OCI-LY7 (cell line): ENCODE data around the gene NPIPB8.
"Not testable (repeated sequence)": the region's sequence is repeated elsewhere in the genome, so short reads cannot be mapped to it uniquely, and the experiment has no call there.

Source experiments
- EZH2phosphoT487 ChIP-seq: fragments of 200-600 bp; sonication (generic); IDR thresholded peaks from 2 replicates; pipeline ENCODE4 v1.6.1; 2018; ENCODE audit warnings: low read depth, borderline replicate concordance, mild to moderate bottlenecking, mixed run types, antibody characterized with exemption, low read length, moderate library complexity, mixed read lengths
- TF ChIP-seq, protein P1 (sequence below): fragments of 200-600 bp; sonication (generic); conservative IDR thresholded peaks from 2 replicates; pipeline ENCODE4 v1.5.1; 2014; ENCODE audit warnings: mild to moderate bottlenecking, antibody characterized with exemption, low read length, moderate library complexity, mixed read lengths

DNA sequence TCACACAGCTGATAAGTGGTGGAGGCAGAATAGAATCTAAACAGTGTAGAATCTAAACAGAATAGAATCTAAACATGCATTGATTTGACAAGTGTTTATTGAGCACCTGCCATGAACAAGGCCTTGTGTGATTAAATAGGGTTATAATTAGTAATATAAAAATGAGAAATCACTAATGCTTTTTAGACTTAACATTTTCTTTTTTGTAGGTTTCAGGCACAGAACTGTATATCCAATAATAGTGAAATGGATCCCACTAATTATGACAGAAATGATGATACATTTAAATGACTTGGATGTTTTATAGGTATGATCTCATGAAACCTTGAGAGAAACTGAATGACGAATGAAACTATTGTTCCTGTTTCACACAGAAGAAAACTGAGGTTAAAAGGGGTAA lies at the start of gene NPIPB8:
- TF ChIP-seq, protein P1, sequence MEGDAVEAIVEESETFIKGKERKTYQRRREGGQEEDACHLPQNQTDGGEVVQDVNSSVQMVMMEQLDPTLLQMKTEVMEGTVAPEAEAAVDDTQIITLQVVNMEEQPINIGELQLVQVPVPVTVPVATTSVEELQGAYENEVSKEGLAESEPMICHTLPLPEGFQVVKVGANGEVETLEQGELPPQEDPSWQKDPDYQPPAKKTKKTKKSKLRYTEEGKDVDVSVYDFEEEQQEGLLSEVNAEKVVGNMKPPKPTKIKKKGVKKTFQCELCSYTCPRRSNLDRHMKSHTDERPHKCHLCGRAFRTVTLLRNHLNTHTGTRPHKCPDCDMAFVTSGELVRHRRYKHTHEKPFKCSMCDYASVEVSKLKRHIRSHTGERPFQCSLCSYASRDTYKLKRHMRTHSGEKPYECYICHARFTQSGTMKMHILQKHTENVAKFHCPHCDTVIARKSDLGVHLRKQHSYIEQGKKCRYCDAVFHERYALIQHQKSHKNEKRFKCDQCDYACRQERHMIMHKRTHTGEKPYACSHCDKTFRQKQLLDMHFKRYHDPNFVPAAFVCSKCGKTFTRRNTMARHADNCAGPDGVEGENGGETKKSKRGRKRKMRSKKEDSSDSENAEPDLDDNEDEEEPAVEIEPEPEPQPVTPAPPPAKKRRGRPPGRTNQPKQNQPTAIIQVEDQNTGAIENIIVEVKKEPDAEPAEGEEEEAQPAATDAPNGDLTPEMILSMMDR = not testable (repeated sequence)
- not testable (repeated sequence) for TF ChIP-seq EZH2phosphoT487
